IMR-90 (cell line): Measurements from ENCODE around the gene TAF1B. TPM values are rescaled to one million over a fixed set of nuclear protein-coding genes. Genes with fewer than 3 reads are reported as not detected.

Experiments
- ATAC-seq: fragments of 200-7000 bp; cut with Tn5 transposase; 2 replicates; pipeline ENCODE4 v1.9.1; 2020; ENCODE audit warnings: low read depth, mild to moderate bottlenecking, moderate library complexity
- BruUV-seq: library from RNA; stranded (reverse); fragments of 400-500 nt; replicated peaks from 2 replicates; lab custom pipeline; 2021; lab: Mats Ljungman, UMichigan
- CTCF ChIA-PET: fragments of 300-600 bp; formaldehyde crosslinking; extraction: SDS; loops from one replicate; lab custom pipeline; 2021; ENCODE audit warnings: antibody characterized with exemption; lab: Yijun Ruan, JAX
- POLR2A ChIA-PET: fragments of 300-600 bp; sonication (Branson Sonifier 250); formaldehyde crosslinking; loops from one replicate; lab custom pipeline; 2022; ENCODE audit warnings: antibody characterized with exemption; ENCODE audit not compliant: unreplicated experiment; lab: Charles Lee
- DNase-seq: peaks from one replicate; pipeline ENCODE4 v3.0.0; 2013
- H2AFZ ChIP-seq: replicated peaks from 2 replicates; pipeline ENCODE3; 2013; ENCODE audit warnings: low read length, mild to moderate bottlenecking; ENCODE audit not compliant: poor library complexity
- H2AK5ac ChIP-seq: 2 replicates; pipeline ENCODE4 v1.6.1; 2013; ENCODE audit warnings: low read depth, low read length, inconsistent platforms
- H2AK9ac ChIP-seq: replicated peaks from 2 replicates; pipeline ENCODE3; 2013; ENCODE audit warnings: mild to moderate bottlenecking, low read depth, low read length, moderate library complexity; ENCODE audit not compliant: poor library complexity
- H2BK120ac ChIP-seq: 2 replicates; pipeline ENCODE4 v1.6.1; 2013; ENCODE audit warnings: low read depth, low read length, inconsistent platforms
- H2BK15ac ChIP-seq: 3 replicates; pipeline ENCODE4 v1.6.1; 2013; ENCODE audit warnings: low read depth, low read length, inconsistent platforms
- H2BK20ac ChIP-seq: 2 replicates; pipeline ENCODE4 v1.6.1; 2013; ENCODE audit warnings: low read depth, mild to moderate bottlenecking, inconsistent platforms, low read length, moderate library complexity
- H2BK5ac ChIP-seq: 2 replicates; pipeline ENCODE4 v1.6.1; 2013; ENCODE audit warnings: mild to moderate bottlenecking, low read depth, low read length, inconsistent platforms; ENCODE audit not compliant: poor library complexity, severe bottlenecking
- H3K14ac ChIP-seq: replicated peaks from 2 replicates; pipeline ENCODE4 v1.6.1; 2013; ENCODE audit warnings: low read depth, low read length, inconsistent platforms
- H3K18ac ChIP-seq: 2 replicates; pipeline ENCODE4 v1.6.1; 2013; ENCODE audit warnings: low read depth, low read length, control low read depth
- H3K23ac ChIP-seq: 2 replicates; pipeline ENCODE4 v1.6.1; 2013; ENCODE audit warnings: low read depth, low read length, inconsistent platforms
- H3K27ac ChIP-seq: 2 replicates; pipeline ENCODE4 v1.5.1; 2013; ENCODE audit warnings: mild to moderate bottlenecking, control low read depth, low read length; ENCODE audit not compliant: insufficient read depth
- H3K27me3 ChIP-seq: 2 replicates; pipeline ENCODE4 v1.6.1; 2013; ENCODE audit warnings: low read length; ENCODE audit not compliant: control insufficient read depth, insufficient read depth
- H3K36me3 ChIP-seq: 2 replicates; pipeline ENCODE4 v1.6.1; 2013; ENCODE audit warnings: low read length, mixed read lengths; ENCODE audit not compliant: control insufficient read depth, insufficient read depth
- H3K4ac ChIP-seq: 2 replicates; pipeline ENCODE4 v1.6.1; 2013; ENCODE audit warnings: low read depth, low read length, inconsistent platforms
- H3K4me1 ChIP-seq: 2 replicates; pipeline ENCODE4 v1.6.1; 2013; ENCODE audit warnings: low read length, mixed read lengths; ENCODE audit not compliant: control insufficient read depth, insufficient read depth
- H3K4me2 ChIP-seq: 2 replicates; pipeline ENCODE4 v1.6.1; 2013; ENCODE audit warnings: low read depth, mild to moderate bottlenecking, control low read depth, low read length, moderate library complexity
- H3K4me3 ChIP-seq: 2 replicates; pipeline ENCODE4 v1.5.1; 2013; ENCODE audit warnings: low read depth, mild to moderate bottlenecking, control low read depth, low read length, moderate library complexity; ENCODE audit not compliant: insufficient read depth
- H3K56ac ChIP-seq: 2 replicates; pipeline ENCODE4 v1.6.1; 2013; ENCODE audit warnings: low read length, inconsistent platforms; ENCODE audit not compliant: insufficient read depth; ENCODE audit errors: extremely low read depth
- H3K79me1 ChIP-seq, 2 experiments: 2 replicates each; pipeline ENCODE4 v1.6.1; 2013; ENCODE audit warnings: low read length in 2 of 2, inconsistent platforms in 1 of 2, low read depth in 1 of 2
- H3K9ac ChIP-seq: 2 replicates; pipeline ENCODE4 v1.6.1; 2013; ENCODE audit warnings: low read depth, low read length, control low read depth
- H3K9me1 ChIP-seq: 2 replicates; pipeline ENCODE4 v1.6.1; 2013; ENCODE audit warnings: low read length, inconsistent platforms; ENCODE audit not compliant: insufficient read depth
- H3K9me3 ChIP-seq: 2 replicates; pipeline ENCODE4 v1.6.1; 2013; ENCODE audit warnings: low read length; ENCODE audit not compliant: control insufficient read depth, insufficient read depth
- H4K20me1 ChIP-seq: 2 replicates; pipeline ENCODE4 v1.6.1; 2013; ENCODE audit warnings: low read length, inconsistent platforms; ENCODE audit not compliant: insufficient read depth
- H4K5ac ChIP-seq: 2 replicates; pipeline ENCODE4 v1.6.1; 2013; ENCODE audit warnings: mild to moderate bottlenecking, low read depth, low read length, control low read depth
- H4K8ac ChIP-seq, 2 experiments: 2 replicates each; pipeline ENCODE4 v1.6.1; 2013; ENCODE audit warnings: low read depth in 2 of 2, low read length in 2 of 2, control low read depth in 1 of 2, inconsistent platforms in 1 of 2
- H4K91ac ChIP-seq: 2 replicates; pipeline ENCODE4 v1.6.1; 2013; ENCODE audit warnings: low read depth, low read length, inconsistent platforms; ENCODE audit not compliant: insufficient read depth
- BHLHE40 ChIP-seq: fragments of 150-350 bp; IDR thresholded peaks from 2 replicates; pipeline ENCODE4 v1.6.1; 2016; ENCODE audit warnings: mild to moderate bottlenecking, low read depth, low read length
- CEBPB ChIP-seq: IDR thresholded peaks from 2 replicates; pipeline ENCODE4 v1.6.1; 2012; ENCODE audit warnings: low read depth, low read length, improper control_type of control experiment
- CHD1 ChIP-seq: IDR thresholded peaks from 2 replicates; pipeline ENCODE4 v1.6.1; 2012; ENCODE audit warnings: low read depth, low read length, improper control_type of control experiment
- FOS ChIP-seq: fragments of 150-350 bp; IDR thresholded peaks from 2 replicates; pipeline ENCODE4 v1.6.1; 2016; ENCODE audit warnings: low read depth, low read length
- MAFK ChIP-seq: IDR thresholded peaks from 2 replicates; pipeline ENCODE4 v1.6.1; 2012; ENCODE audit warnings: low read depth, low read length, improper control_type of control experiment
- MAZ ChIP-seq: IDR thresholded peaks from 2 replicates; pipeline ENCODE4 v1.6.1; 2012; ENCODE audit warnings: low read depth, mild to moderate bottlenecking, low read length, improper control_type of control experiment, moderate library complexity, borderline replicate concordance
- MXI1 ChIP-seq: IDR thresholded peaks from 2 replicates; pipeline ENCODE4 v1.6.1; 2012; ENCODE audit warnings: low read depth, mild to moderate bottlenecking, low read length, moderate library complexity, borderline replicate concordance
- NFE2L2 ChIP-seq: fragments of 150-350 bp; IDR thresholded peaks from 2 replicates; pipeline ENCODE4 v1.6.1; 2016; ENCODE audit warnings: low read depth, mild to moderate bottlenecking, low read length
- POLR2A ChIP-seq: IDR thresholded peaks from 2 replicates; pipeline ENCODE4 v1.6.1; 2012; ENCODE audit warnings: mild to moderate bottlenecking, low read depth, low read length
- RAD21 ChIP-seq: IDR thresholded peaks from 2 replicates; pipeline ENCODE4 v1.6.1; 2012; ENCODE audit warnings: low read length, improper control_type of control experiment
- RCOR1 ChIP-seq: IDR thresholded peaks from 2 replicates; pipeline ENCODE4 v1.6.1; 2012; ENCODE audit warnings: mild to moderate bottlenecking, low read length, improper control_type of control experiment; ENCODE audit not compliant: insufficient replicate concordance
- RFX5 ChIP-seq: IDR thresholded peaks from 2 replicates; pipeline ENCODE4 v1.8.0; 2012; ENCODE audit warnings: low read depth, mild to moderate bottlenecking, low read length, moderate library complexity
- SMC3 ChIP-seq: fragments of 150-350 bp; IDR thresholded peaks from 2 replicates; pipeline ENCODE4 v1.6.1; 2016; ENCODE audit warnings: low read depth, mild to moderate bottlenecking, antibody characterized with exemption, low read length, moderate library complexity
- dilution Hi-C: fragments of 300-500 bp; cut with HindIII; formaldehyde crosslinking; loops from one replicate; pipeline ENCODE4 v1.14.3; 2018; ENCODE audit warnings: low sequenced_read_pairs; ENCODE audit not compliant: unreplicated experiment
- in situ Hi-C: fragments of 300-500 bp; cut with MboI; formaldehyde crosslinking; loops from 3 replicates; pipeline ENCODE4 v1.14.3; 2019; ENCODE audit warnings: low sequenced_read_pairs, inconsistent platforms, mixed read lengths
- intact Hi-C: fragments of 100-400 bp; cut with micrococcal nuclease; formaldehyde crosslinking; loops from 2 replicates; pipeline ENCODE4 v1.10.0; 2022
- polyA plus RNA-seq, 3 experiments: library from polyadenylated mRNA; depleted of rRNA; stranded (reverse); fragments of >200 nt; gene quantifications; 2 replicates each; pipeline ENCODE4 v1.2.3, GENCODE V29; 2012; ENCODE audit warnings: low replicate concordance in 1 of 3
- total RNA-seq: library from RNA; depleted of rRNA; stranded (reverse); fragments of >200 nt; gene quantifications from 2 replicates; pipeline ENCODE4 v1.2.3, GENCODE V29; 2012
- TF ChIP-seq, protein P1 (sequence below): conservative IDR thresholded peaks from 2 replicates; pipeline ENCODE4 v1.5.1; 2012; ENCODE audit warnings: mild to moderate bottlenecking, low read depth, low read length, improper control_type of control experiment
- TF ChIP-seq, protein P2 (sequence below): fragments of 150-350 bp; IDR thresholded peaks from 2 replicates; pipeline ENCODE4 v1.6.1; 2016; ENCODE audit warnings: low read depth, mild to moderate bottlenecking, low read length, moderate library complexity, borderline replicate concordance
- TF ChIP-seq, protein P3 (sequence below): fragments of 150-350 bp; IDR thresholded peaks from 2 replicates; pipeline ENCODE4 v1.6.1; 2017; ENCODE audit warnings: mild to moderate bottlenecking, antibody characterized with exemption, low read length, low read depth

TAF1B gene
- total and polyA plus RNA-seq, 2 of the 4 experiments (the other 2 are of a cell fraction), result 8.4 to 19.9 TPM

DNA sequence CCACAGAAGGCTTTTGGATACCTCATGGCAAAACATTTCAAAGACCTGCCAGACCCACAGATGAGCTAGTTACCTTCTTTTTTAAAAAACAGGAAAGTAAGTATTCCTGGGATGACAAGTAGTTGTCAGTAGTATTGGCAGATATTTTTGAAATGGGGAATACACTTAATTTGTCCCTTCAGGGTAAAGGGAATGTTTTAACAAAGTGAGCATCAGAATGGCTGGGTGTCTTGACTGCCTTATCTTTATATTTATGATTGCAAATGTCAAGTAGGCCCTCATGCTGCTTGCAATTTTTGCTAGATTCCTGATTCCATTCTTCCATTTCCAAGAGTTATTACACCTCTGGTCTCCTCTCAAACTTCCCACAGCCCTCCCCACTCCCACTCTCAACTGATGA, 4.9 kb upstream of the TAF1B start:
- Histone ChIP-seq H2AK5ac (no peak overlapping the region), H3K36me3 (no peaks in the 10 kb centered on the region), H2AK9ac (no peak overlapping the region), H2BK5ac (no peak overlapping the region), H4K20me1 (no peaks in the 10 kb centered on the region), H2BK20ac (no peak overlapping the region), H3K27me3 (no peaks in the 10 kb centered on the region), H3K23ac (no peak overlapping the region), H4K8ac (no peak overlapping the region), H3K9me1 (no peaks in the 10 kb centered on the region; the same call in 1 of the 2 replicates), H3K4me1 (peaks cover 4% of the 10 kb centered on the region), H2AFZ (no peak overlapping the region), H3K9ac (no peak overlapping the region), H3K56ac (no peak overlapping the region), H3K9me3 (no peaks in the 10 kb centered on the region), H4K91ac (no peak overlapping the region), H3K79me1 (no peaks in the 10 kb centered on the region), H3K4me3 (no peak overlapping the region), H4K5ac (no peak overlapping the region), H3K14ac (no peak overlapping the region), H3K4ac (no peak overlapping the region), H3K18ac (no peak overlapping the region), H2BK120ac (no peak overlapping the region), H3K27ac (no peak overlapping the region), H2BK15ac (no peak overlapping the region), H3K4me2 (no peak overlapping the region)
- ATAC-seq, result no peak
- no TSS peak for BruUV-seq
- no peak for DNase-seq
- TF ChIP-seq RAD21, result no peak
- no peak for TF ChIP-seq MXI1
- TF ChIP-seq, protein P1, sequence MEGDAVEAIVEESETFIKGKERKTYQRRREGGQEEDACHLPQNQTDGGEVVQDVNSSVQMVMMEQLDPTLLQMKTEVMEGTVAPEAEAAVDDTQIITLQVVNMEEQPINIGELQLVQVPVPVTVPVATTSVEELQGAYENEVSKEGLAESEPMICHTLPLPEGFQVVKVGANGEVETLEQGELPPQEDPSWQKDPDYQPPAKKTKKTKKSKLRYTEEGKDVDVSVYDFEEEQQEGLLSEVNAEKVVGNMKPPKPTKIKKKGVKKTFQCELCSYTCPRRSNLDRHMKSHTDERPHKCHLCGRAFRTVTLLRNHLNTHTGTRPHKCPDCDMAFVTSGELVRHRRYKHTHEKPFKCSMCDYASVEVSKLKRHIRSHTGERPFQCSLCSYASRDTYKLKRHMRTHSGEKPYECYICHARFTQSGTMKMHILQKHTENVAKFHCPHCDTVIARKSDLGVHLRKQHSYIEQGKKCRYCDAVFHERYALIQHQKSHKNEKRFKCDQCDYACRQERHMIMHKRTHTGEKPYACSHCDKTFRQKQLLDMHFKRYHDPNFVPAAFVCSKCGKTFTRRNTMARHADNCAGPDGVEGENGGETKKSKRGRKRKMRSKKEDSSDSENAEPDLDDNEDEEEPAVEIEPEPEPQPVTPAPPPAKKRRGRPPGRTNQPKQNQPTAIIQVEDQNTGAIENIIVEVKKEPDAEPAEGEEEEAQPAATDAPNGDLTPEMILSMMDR, result no peak
- TF ChIP-seq RCOR1, result no peak
- TF ChIP-seq CEBPB, result no peak
- TF ChIP-seq POLR2A, result no peak
- TF ChIP-seq RFX5, result no peak
- no peak for TF ChIP-seq MAZ
- TF ChIP-seq NFE2L2, result no peak
- TF ChIP-seq MAFK, result no peak
- TF ChIP-seq SMC3, result no peak
- TF ChIP-seq, protein P2, sequence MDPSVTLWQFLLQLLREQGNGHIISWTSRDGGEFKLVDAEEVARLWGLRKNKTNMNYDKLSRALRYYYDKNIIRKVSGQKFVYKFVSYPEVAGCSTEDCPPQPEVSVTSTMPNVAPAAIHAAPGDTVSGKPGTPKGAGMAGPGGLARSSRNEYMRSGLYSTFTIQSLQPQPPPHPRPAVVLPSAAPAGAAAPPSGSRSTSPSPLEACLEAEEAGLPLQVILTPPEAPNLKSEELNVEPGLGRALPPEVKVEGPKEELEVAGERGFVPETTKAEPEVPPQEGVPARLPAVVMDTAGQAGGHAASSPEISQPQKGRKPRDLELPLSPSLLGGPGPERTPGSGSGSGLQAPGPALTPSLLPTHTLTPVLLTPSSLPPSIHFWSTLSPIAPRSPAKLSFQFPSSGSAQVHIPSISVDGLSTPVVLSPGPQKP, result no peak
- TF ChIP-seq, protein P3, sequence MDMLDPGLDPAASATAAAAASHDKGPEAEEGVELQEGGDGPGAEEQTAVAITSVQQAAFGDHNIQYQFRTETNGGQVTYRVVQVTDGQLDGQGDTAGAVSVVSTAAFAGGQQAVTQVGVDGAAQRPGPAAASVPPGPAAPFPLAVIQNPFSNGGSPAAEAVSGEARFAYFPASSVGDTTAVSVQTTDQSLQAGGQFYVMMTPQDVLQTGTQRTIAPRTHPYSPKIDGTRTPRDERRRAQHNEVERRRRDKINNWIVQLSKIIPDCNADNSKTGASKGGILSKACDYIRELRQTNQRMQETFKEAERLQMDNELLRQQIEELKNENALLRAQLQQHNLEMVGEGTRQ, result no peak
- TF ChIP-seq BHLHE40, result no peak
- no peak for TF ChIP-seq FOS
- TF ChIP-seq CHD1, result no peak
- ChIA-PET CTCF (interaction anchor here (1.3 kb wide), 1 partner anchor 146 kb away, joined by 3 read pairs; no protein-coding TSS in a partner anchor), POLR2A (no interaction called here)
- in situ Hi-C loops, result no loop called here
- intact Hi-C loops, result no loop called here
- dilution Hi-C loops, result no loop called here
